Measurements from ENCODE around the gene PCDHA1.

GRCh38 chr5:140753561-140753960 lies 32.4 kb upstream of the PCDHA1 start:
- TF ChIP-seq, protein P1, sequence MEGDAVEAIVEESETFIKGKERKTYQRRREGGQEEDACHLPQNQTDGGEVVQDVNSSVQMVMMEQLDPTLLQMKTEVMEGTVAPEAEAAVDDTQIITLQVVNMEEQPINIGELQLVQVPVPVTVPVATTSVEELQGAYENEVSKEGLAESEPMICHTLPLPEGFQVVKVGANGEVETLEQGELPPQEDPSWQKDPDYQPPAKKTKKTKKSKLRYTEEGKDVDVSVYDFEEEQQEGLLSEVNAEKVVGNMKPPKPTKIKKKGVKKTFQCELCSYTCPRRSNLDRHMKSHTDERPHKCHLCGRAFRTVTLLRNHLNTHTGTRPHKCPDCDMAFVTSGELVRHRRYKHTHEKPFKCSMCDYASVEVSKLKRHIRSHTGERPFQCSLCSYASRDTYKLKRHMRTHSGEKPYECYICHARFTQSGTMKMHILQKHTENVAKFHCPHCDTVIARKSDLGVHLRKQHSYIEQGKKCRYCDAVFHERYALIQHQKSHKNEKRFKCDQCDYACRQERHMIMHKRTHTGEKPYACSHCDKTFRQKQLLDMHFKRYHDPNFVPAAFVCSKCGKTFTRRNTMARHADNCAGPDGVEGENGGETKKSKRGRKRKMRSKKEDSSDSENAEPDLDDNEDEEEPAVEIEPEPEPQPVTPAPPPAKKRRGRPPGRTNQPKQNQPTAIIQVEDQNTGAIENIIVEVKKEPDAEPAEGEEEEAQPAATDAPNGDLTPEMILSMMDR (IDR thresholded peaks at IDR 0.05; ENCODE audit: extremely low read depth in 1 of 2, insufficient read depth in 1 of 2, low read depth in 1 of 2, low read length in 2 of 2): no peak
- no peak for TF ChIP-seq POLR2A (IDR thresholded peaks at IDR 0.05; ENCODE audit: low read depth, low read length)
